Endothelial cell of umbilical vein (primary cell): ENCODE data around the gene SHPK. TPM values are rescaled to one million over a fixed set of nuclear protein-coding genes. Genes with fewer than 3 reads are reported as not detected.

ENCODE experiments used
- BruUV-seq: library from RNA; stranded (reverse); fragments of 400-500 nt; replicated peaks from 2 replicates; lab custom pipeline; 2021; lab: Mats Ljungman, UMichigan
- CTCF ChIA-PET: fragments of 300-600, 350-600 bp; sonication (Branson Sonifier 250); formaldehyde crosslinking; loops from one replicate; lab custom pipeline; 2021; ENCODE audit warnings: antibody characterized with exemption, inconsistent platforms; lab: Charles Lee
- POLR2A ChIA-PET: fragments of 300-600, 350-600 bp; sonication (Branson Sonifier 250); formaldehyde crosslinking; loops from one replicate; lab custom pipeline; 2021; ENCODE audit warnings: antibody characterized with exemption, inconsistent platforms; lab: Charles Lee
- DNase-seq: peaks from one replicate; pipeline ENCODE4 v3.0.0-alpha.2; 2011; ENCODE audit warnings: low read depth, low spot score
- FAIRE-seq: peaks from 2 replicates; lab custom pipeline; 2011; peaks lifted over from hg19 to GRCh38; lab: Jason Lieb, UNC
- H2AFZ ChIP-seq: 2 replicates; pipeline ENCODE4 v1.6.0; 2012; ENCODE audit warnings: low read depth, low read length, control low read depth, inconsistent platforms
- H3K27ac ChIP-seq: 2 replicates; pipeline ENCODE4 v1.5.1; 2011; ENCODE audit warnings: low read depth, mild to moderate bottlenecking, control low read depth, low read length, moderate library complexity; ENCODE audit not compliant: insufficient read depth
- H3K27me3 ChIP-seq, 2 experiments: 2 replicates each; pipeline versions ENCODE4 v1.6.0 to v1.6.1; 2011; ENCODE audit warnings: low read length in 2 of 2, mixed read lengths in 1 of 2; ENCODE audit not compliant: control insufficient read depth in 2 of 2, insufficient read depth in 2 of 2
- H3K36me3 ChIP-seq, 2 experiments: 2 replicates in 1 of 2; 3 replicates in 1 of 2; pipeline ENCODE4 v1.5.1; 2011; ENCODE audit warnings: low read length in 2 of 2, mild to moderate bottlenecking in 1 of 2, moderate library complexity in 1 of 2; ENCODE audit not compliant: control insufficient read depth in 2 of 2, insufficient read depth in 2 of 2; ENCODE audit errors: extremely low read depth in 1 of 2
- H3K4me1 ChIP-seq: 3 replicates; pipeline ENCODE4 v1.5.1; 2011; ENCODE audit warnings: mild to moderate bottlenecking, low read length; ENCODE audit not compliant: control insufficient read depth, insufficient read depth; ENCODE audit errors: extremely low read depth
- H3K4me2 ChIP-seq: 2 replicates; pipeline ENCODE4 v1.6.1; 2011; ENCODE audit warnings: low read length, control low read depth, mixed read lengths; ENCODE audit not compliant: insufficient read depth
- H3K4me3 ChIP-seq, 3 experiments: fragments of 200-600 bp in 1 of 3; sonication (generic), shearing (Covaris generic) in 1 of 3; replicated peaks in 1 of 3; 2 replicates each; pipeline ENCODE4 v1.5.1; 2011 to 2016; ENCODE audit warnings: control low read depth in 3 of 3, low read length in 3 of 3, mild to moderate bottlenecking in 2 of 3, inconsistent platforms in 1 of 3, low read depth in 1 of 3, moderate library complexity in 1 of 3; ENCODE audit not compliant: insufficient read depth in 1 of 3
- H3K79me2 ChIP-seq: 2 replicates; pipeline ENCODE4 v1.6.0; 2012; ENCODE audit warnings: low read length, inconsistent platforms; ENCODE audit not compliant: control insufficient read depth, insufficient read depth
- H3K9ac ChIP-seq: replicated peaks from 2 replicates; pipeline ENCODE3; 2011; ENCODE audit warnings: low read length, control low read depth; ENCODE audit not compliant: insufficient read depth; ENCODE audit errors: extremely low read depth
- H3K9me1 ChIP-seq: replicated peaks from 3 replicates; pipeline ENCODE4 v1.6.0; 2011; ENCODE audit warnings: mild to moderate bottlenecking, low read length; ENCODE audit not compliant: control insufficient read depth, insufficient read depth; ENCODE audit errors: extremely low read depth
- H3K9me3 ChIP-seq: replicated peaks from 2 replicates; pipeline ENCODE4 v1.5.1; 2012; ENCODE audit warnings: low read length, inconsistent platforms; ENCODE audit not compliant: control insufficient read depth, insufficient read depth
- H4K20me1 ChIP-seq: replicated peaks from 2 replicates; pipeline ENCODE3; 2011; ENCODE audit warnings: mild to moderate bottlenecking, low read length; ENCODE audit not compliant: control insufficient read depth, insufficient read depth; ENCODE audit errors: extremely low read depth
- CTCF ChIP-seq, 2 donors: IDR thresholded peaks; 1 replicate in 1 of 2; 2 replicates in 1 of 2; pipeline ENCODE4 v1.5.1; 2011; ENCODE audit warnings: low read length in 2 of 2, mild to moderate bottlenecking in 2 of 2, moderate library complexity in 2 of 2, control low read depth in 1 of 2, inconsistent platforms in 1 of 2, low read depth in 1 of 2; ENCODE audit not compliant: insufficient read depth in 1 of 2; ENCODE audit errors: extremely low read depth in 1 of 2
- EZH2 ChIP-seq: IDR thresholded peaks from 2 replicates; pipeline ENCODE4 v1.6.1; 2012; ENCODE audit warnings: borderline replicate concordance, low read depth, mild to moderate bottlenecking, moderate library complexity, low read length, inconsistent platforms; ENCODE audit not compliant: severe bottlenecking
- FOS ChIP-seq: IDR thresholded peaks from 2 replicates; pipeline ENCODE4 v1.6.1; 2011; ENCODE audit warnings: mild to moderate bottlenecking, low read length, moderate library complexity, borderline replicate concordance; ENCODE audit not compliant: insufficient read depth
- GATA2 ChIP-seq: IDR thresholded peaks from 2 replicates; pipeline ENCODE4 v1.7.0; 2011; ENCODE audit warnings: low read depth, mild to moderate bottlenecking, moderate library complexity, mixed read lengths, low read length; ENCODE audit not compliant: insufficient read length, insufficient read depth
- JUN ChIP-seq: IDR thresholded peaks from 2 replicates; pipeline ENCODE4 v1.6.1; 2011; ENCODE audit warnings: borderline replicate concordance, low read depth; ENCODE audit not compliant: insufficient read length, insufficient read depth
- MAX ChIP-seq: IDR thresholded peaks from 2 replicates; pipeline ENCODE4 v1.6.1; 2011; ENCODE audit not compliant: insufficient read depth, insufficient read length
- MYC ChIP-seq: IDR thresholded peaks from one replicate; pipeline ENCODE4 v1.6.1; 2011; ENCODE audit warnings: mild to moderate bottlenecking, low read depth, low read length
- POLR2A ChIP-seq: IDR thresholded peaks from 2 replicates; pipeline ENCODE4 v1.6.1; 2012; ENCODE audit warnings: low read depth, mild to moderate bottlenecking, control low read depth, low read length
- POLR2AphosphoS5 ChIP-seq: IDR thresholded peaks from 2 replicates; pipeline ENCODE4 v1.6.1; 2012; ENCODE audit warnings: low read depth, mild to moderate bottlenecking, control low read depth, low read length, moderate library complexity; ENCODE audit not compliant: insufficient read depth
- dilution Hi-C: fragments of 300-500 bp; cut with MboI; formaldehyde crosslinking; loops from one replicate; pipeline ENCODE4 v1.15.0; 2019; ENCODE audit warnings: low sequenced_read_pairs; ENCODE audit not compliant: extremely low pct_ligation_motif_present
- intact Hi-C: fragments of 100-400 bp; cut with micrococcal nuclease; formaldehyde crosslinking; loops from one replicate; pipeline ENCODE4 v1.10.0; 2022
- polyA plus RNA-seq, 4 experiments: library from polyadenylated mRNA; depleted of rRNA in 3 of 4; stranded (reverse) in 3 of 4; unstranded in 1 of 4; fragments of >200 nt; gene quantifications; 2 replicates each; pipeline versions ENCODE4 v1.2.1 to v1.2.3, GENCODE V29; 2011 to 2012; ENCODE audit warnings: missing spikeins in 1 of 4
- total RNA-seq: library from RNA; stranded (reverse); gene quantifications from 2 replicates; pipeline ENCODE4 v1.2.3, GENCODE V29; 2021

SHPK gene
- total and polyA plus RNA-seq, 2 donors (not counting 3 experiments of a cell fraction or from before 2014, with no cell fraction given), result 15.4 to 15.9 TPM

GRCh38 chr17:3647769-3648555 is 11.9 kb upstream of the SHPK start:
- Histone ChIP-seq H2AFZ (no peak overlapping the region), H4K20me1 (no peaks in the 10 kb centered on the region), H3K4me1 (no peaks in the 10 kb centered on the region), H3K79me2 (no peaks in the 10 kb centered on the region), H3K9me1 (no peaks in the 10 kb centered on the region), H3K9ac (no peak overlapping the region), H3K4me2 (no peak overlapping the region), H3K27ac (no peak overlapping the region), H3K9me3 (no peaks in the 10 kb centered on the region), H3K4me3 (no peak overlapping the region), H3K27me3 (no peaks in the 10 kb centered on the region), H3K36me3 (peaks cover 2 to 4% of the 10 kb centered on the region in 2 experiments)
- POLR2A ChIA-PET, result interaction anchor here (1.2 kb wide), 1 partner anchor 12 kb away, joined by 3 read pairs; the partner anchor contains the start of genes CTNS and SHPK
- TF ChIP-seq FOS (no peak), CTCF (IDR thresholded peaks at IDR 0.05; ENCODE audit: extremely low read depth in 1 of 2, insufficient read depth in 1 of 2, low read depth in 1 of 2, low read length in 2 of 2) (peak; percentile 45 to 70)
- CTCF ChIA-PET, result interaction anchor here (0.8 to 7.4 kb wide), 7 partner anchors 12 to 821 kb away, joined by 3 to 76 read pairs (median 5); partner anchors contain the start of genes CTNS and SHPK
- dilution Hi-C loops (no loop called here), intact Hi-C loops (loop anchor here (1.0 to 5.0 kb wide), 2 partner anchors 113 to 821 kb away; no protein-coding TSS in a partner anchor)
- peak; percentile 47 for DNase-seq
- BruUV-seq, result no TSS peak
- peak; percentile 79 for FAIRE-seq

- Histone ChIP-seq H4K20me1 (no peaks in the 10 kb centered on the region), H3K9me1 (no peaks in the 10 kb centered on the region), H3K27me3 (no peaks in the 10 kb centered on the region), H3K9me3 (no peaks in the 10 kb centered on the region), H2AFZ (no peak overlapping the region), H3K36me3 (peaks cover 2 to 4% of the 10 kb centered on the region in 2 experiments), H3K79me2 (no peaks in the 10 kb centered on the region), H3K9ac (no peak overlapping the region), H3K27ac (no peak overlapping the region), H3K4me1 (no peaks in the 10 kb centered on the region), H3K4me2 (no peak overlapping the region), H3K4me3 (no peak overlapping the region)
- FAIRE-seq (no peak), DNase-seq (no peak)
- ChIA-PET POLR2A (interaction anchor here (1.2 kb wide), 1 partner anchor 11 kb away, joined by 3 read pairs; the partner anchor contains the start of genes CTNS and SHPK), CTCF (interaction anchor here (1.2 to 7.4 kb wide), 5 partner anchors 11 to 820 kb away, joined by 3 to 76 read pairs (median 10); partner anchors contain the start of genes CTNS and SHPK)
- intact Hi-C loops, result loop anchor here (5.0 kb wide), 1 partner anchor 820 kb away; no protein-coding TSS in a partner anchor
- no peak for TF ChIP-seq FOS
- no peak for TF ChIP-seq GATA2
- no peak for TF ChIP-seq POLR2AphosphoS5
- no peak for TF ChIP-seq JUN
- TF ChIP-seq MYC, result no peak
- TF ChIP-seq MAX, result no peak
- TF ChIP-seq POLR2A, result no peak
- TF ChIP-seq CTCF (IDR thresholded peaks at IDR 0.05; ENCODE audit: extremely low read depth in 1 of 2, insufficient read depth in 1 of 2, low read depth in 1 of 2, low read length in 2 of 2), result no peak
- no peak for TF ChIP-seq EZH2
- dilution Hi-C loops, result no loop called here
- no TSS peak for BruUV-seq
These were observed 11.2 kb upstream of the SHPK start for GRCh38 chr17:3647251-3647650.
